Upper lobe of left lung (tissue), 6 donors: ENCODE results near the gene TASP1. TPM values are rescaled to one million over a fixed set of nuclear protein-coding genes. Genes with fewer than 3 reads are reported as not detected.

Experiments
- ATAC-seq, 2 donors: fragments of 200-7000 bp; cut with Tn5 transposase; one replicate each; pipeline ENCODE4 v1.9.1; 2022; ENCODE audit warnings: mild to moderate bottlenecking in 2 of 2, moderate library complexity in 2 of 2; ENCODE audit not compliant: low FRiP score in 2 of 2
- DNase-seq, 2 donors: peaks; one replicate each; pipeline ENCODE4 v3.0.0-alpha.2; 2019 to 2020
- H3K27ac ChIP-seq, 4 donors: fragments of 200-600 bp; sonication (generic); one replicate each; pipeline ENCODE4 v1.5.1; 2016 to 2019
- H3K27me3 ChIP-seq, 4 donors: fragments of 200-600 bp; sonication (generic); one replicate each; pipeline ENCODE4 v1.5.1; 2017 to 2019
- H3K36me3 ChIP-seq, 4 donors: fragments of 200-600 bp; sonication (generic); one replicate each; pipeline ENCODE4 v1.5.1; 2016 to 2019
- H3K4me1 ChIP-seq, 4 donors: fragments of 200-600 bp; sonication (generic); one replicate each; pipeline ENCODE4 v1.5.1; 2018 to 2019
- H3K4me3 ChIP-seq, 4 donors: fragments of 200-600 bp; sonication (generic); one replicate each; pipeline ENCODE4 v1.5.1; 2017 to 2019; ENCODE audit warnings: mild to moderate bottlenecking in 2 of 4, moderate library complexity in 1 of 4
- H3K9me3 ChIP-seq, 4 donors: fragments of 200-600 bp; sonication (generic); one replicate each; pipeline ENCODE4 v1.5.1; 2018 to 2019
- EP300 ChIP-seq, 4 donors: sonication (generic); formaldehyde crosslinking; IDR thresholded peaks; one replicate each; pipeline ENCODE4 v1.5.1; 2017; ENCODE audit warnings: antibody characterized with exemption in 4 of 4, control low read depth in 2 of 4
- POLR2A ChIP-seq, 4 donors: fragments of 450-650 bp; IDR thresholded peaks; one replicate each; pipeline ENCODE4 v1.5.1; 2016 to 2017; ENCODE audit warnings: antibody characterized with exemption in 4 of 4, mild to moderate bottlenecking in 2 of 4
- POLR2AphosphoS5 ChIP-seq, 2 donors: sonication (generic); formaldehyde crosslinking; IDR thresholded peaks; one replicate each; pipeline ENCODE4 v1.5.1; 2017; ENCODE audit warnings: antibody characterized with exemption in 2 of 2
- WGBS, 2 donors: methylation state at CpG; one replicate each; pipeline ENCODE4 v1.1.5; 2017 to 2018; 5-methylcytosine and 5-hydroxymethylcytosine counted together
- total RNA-seq, 6 donors: library from RNA; depleted of rRNA in 4 of 6; stranded (reverse); fragments of >200 nt in 4 of 6; gene quantifications; one replicate each; pipeline versions ENCODE4 v1.1.0 to v1.2.1, GENCODE V29; 2016 to 2021
- TF ChIP-seq, protein P1 (sequence below), 6 experiments: fragments of 450-650 bp in 4 of 6; fragments of 200-600 bp in 2 of 6; sonication (generic) in 2 of 6; IDR thresholded peaks; one replicate each; pipeline ENCODE4 v1.5.1; 2016 to 2019; ENCODE audit warnings: antibody characterized with exemption in 6 of 6
- donor health status: DM: no; HTN: no; CAD: no; lungs with moderate emphysema.
- donor health status: DM: no; HTN: yes; CAD: no; lungs with severe emphysema.

Gene TASP1
- total RNA-seq, 6 donors from 2014 or later, result 12.4 to 21.1 (median 14.0) TPM

DNA sequence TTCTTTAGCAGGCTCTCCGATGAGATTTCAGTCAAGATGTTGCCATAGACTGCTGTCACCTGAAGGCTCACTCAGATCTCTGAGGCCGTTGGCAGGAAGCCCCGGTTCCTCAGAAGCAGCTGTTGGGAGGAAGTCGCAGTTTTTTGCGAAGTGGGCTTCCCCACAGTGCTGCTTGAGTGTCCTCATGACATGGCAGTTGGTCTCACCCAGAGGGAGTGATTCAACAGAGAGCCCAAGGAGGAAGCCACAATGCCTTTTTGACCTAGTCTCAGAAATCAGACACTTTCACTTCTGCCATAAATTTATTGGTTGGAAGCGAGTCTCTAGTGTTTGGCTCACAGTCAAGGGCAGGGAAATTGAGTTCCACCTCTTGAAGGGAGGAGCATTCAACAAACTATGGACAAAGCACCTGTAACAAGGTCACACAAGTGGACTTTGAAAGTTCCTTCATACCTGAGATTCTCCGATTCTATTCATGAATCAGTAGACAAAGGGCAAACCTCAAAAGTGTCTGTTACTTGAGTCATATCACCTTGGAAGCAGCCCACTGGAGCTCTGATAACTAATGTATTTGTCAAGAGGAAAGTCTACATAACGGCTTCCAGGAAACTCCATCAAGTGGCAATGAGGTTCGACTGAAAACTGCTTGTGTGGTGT is 208.3 kb downstream of the TASP1 start:
- Histone ChIP-seq H3K9me3 (no peaks in the 10 kb centered on the region), H3K4me1 (peaks cover 0 to 2% (median 0%) of the 10 kb centered on the region in 4 donors), H3K4me3 (no peak overlapping the region), H3K36me3 (peaks cover 0 to 9% (median 0%) of the 10 kb centered on the region in 4 donors), H3K27ac (no peak overlapping the region), H3K27me3 (no peaks in the 10 kb centered on the region)
- 72 to 85% methylated on average over 9 of the region's 9 CpGs for WGBS, 2 donors
- DNase-seq, result peak in 1 of 2 donors; percentile 21
- TF ChIP-seq EP300 (IDR thresholded peaks at IDR 0.05) (no peak), POLR2A (IDR thresholded peaks at IDR 0.05) (no peak), POLR2AphosphoS5 (IDR thresholded peaks at IDR 0.05) (no peak)
- TF ChIP-seq, protein P1, sequence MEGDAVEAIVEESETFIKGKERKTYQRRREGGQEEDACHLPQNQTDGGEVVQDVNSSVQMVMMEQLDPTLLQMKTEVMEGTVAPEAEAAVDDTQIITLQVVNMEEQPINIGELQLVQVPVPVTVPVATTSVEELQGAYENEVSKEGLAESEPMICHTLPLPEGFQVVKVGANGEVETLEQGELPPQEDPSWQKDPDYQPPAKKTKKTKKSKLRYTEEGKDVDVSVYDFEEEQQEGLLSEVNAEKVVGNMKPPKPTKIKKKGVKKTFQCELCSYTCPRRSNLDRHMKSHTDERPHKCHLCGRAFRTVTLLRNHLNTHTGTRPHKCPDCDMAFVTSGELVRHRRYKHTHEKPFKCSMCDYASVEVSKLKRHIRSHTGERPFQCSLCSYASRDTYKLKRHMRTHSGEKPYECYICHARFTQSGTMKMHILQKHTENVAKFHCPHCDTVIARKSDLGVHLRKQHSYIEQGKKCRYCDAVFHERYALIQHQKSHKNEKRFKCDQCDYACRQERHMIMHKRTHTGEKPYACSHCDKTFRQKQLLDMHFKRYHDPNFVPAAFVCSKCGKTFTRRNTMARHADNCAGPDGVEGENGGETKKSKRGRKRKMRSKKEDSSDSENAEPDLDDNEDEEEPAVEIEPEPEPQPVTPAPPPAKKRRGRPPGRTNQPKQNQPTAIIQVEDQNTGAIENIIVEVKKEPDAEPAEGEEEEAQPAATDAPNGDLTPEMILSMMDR (IDR thresholded peaks at IDR 0.05), result no peak
- no peak for ATAC-seq

DNA sequence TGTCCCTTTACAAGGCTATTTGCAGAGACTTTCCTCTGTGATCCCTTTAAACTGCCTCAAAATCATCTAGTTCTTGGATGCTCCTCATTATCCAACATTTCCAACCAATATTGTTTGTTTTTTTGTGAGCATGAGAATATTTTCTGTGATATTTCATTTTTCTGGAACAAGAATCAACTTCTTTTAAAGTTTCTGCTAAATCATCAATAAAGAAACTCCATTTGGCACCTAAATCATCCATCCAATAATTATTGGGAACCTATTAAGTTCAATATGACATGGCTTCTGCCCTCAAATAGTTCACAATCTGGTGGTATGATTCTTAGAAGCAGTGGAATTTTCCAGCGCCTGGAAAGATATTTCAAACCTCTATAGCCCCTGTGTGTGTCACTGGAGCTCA is 210.0 kb downstream of the TASP1 start:
- H3K27ac ChIP-seq, result no peak overlapping the region
- TF ChIP-seq EP300 (IDR thresholded peaks at IDR 0.05) (no peak), POLR2A (IDR thresholded peaks at IDR 0.05) (no peak), POLR2AphosphoS5 (IDR thresholded peaks at IDR 0.05) (no peak)
- TF ChIP-seq, protein P1 (IDR thresholded peaks at IDR 0.05), result no peak
- no peaks in the 10 kb centered on the region for H3K9me3 ChIP-seq
- H3K4me1 ChIP-seq, result peaks cover 0 to 5% (median 2%) of the 10 kb centered on the region in 4 donors
- DNase-seq (no peak), ATAC-seq (no peak)
- no peak overlapping the region for H3K4me3 ChIP-seq
- 100% methylated on average over 1 of the region's 1 CpG for WGBS, 2 donors
- H3K36me3 ChIP-seq, result peaks cover 0 to 5% (median 0%) of the 10 kb centered on the region in 4 donors
- H3K27me3 ChIP-seq, result no peaks in the 10 kb centered on the region

DNA sequence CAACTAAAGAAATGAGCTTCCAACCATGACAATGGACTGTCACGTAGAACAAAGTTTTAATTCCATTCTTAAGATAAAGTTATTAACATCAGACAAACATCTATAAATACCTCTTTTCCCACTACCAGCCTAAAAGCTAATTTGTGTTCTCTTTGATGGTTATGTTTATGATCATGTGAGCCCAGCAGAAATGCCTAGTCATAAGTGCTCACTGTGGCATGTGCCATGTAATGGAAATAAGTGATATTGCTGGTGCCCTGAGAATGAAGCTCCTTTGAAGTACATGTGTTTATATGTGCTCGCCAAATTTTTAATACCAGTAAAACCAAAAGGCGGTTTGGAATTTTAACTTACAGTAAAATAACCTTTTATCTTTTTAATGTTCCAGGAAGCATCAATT is 211.9 kb downstream of the TASP1 start:
- no peak for ATAC-seq
- no peaks in the 10 kb centered on the region for H3K9me3 ChIP-seq
- no peak for DNase-seq
- TF ChIP-seq EP300 (IDR thresholded peaks at IDR 0.05), result no peak
- no peak for TF ChIP-seq POLR2A (IDR thresholded peaks at IDR 0.05)
- TF ChIP-seq, protein P1 (IDR thresholded peaks at IDR 0.05), result no peak
- no peak for TF ChIP-seq POLR2AphosphoS5 (IDR thresholded peaks at IDR 0.05)
- no peak overlapping the region for H3K27ac ChIP-seq
- H3K27me3 ChIP-seq, result no peaks in the 10 kb centered on the region
- WGBS, 2 donors, result 81 to 85% methylated on average over 3 of the region's 3 CpGs
- no peak overlapping the region for H3K4me3 ChIP-seq
- H3K36me3 ChIP-seq, result no peaks in the 10 kb centered on the region
- peaks cover 0 to 5% (median 2%) of the 10 kb centered on the region in 4 donors for H3K4me1 ChIP-seq

DNA sequence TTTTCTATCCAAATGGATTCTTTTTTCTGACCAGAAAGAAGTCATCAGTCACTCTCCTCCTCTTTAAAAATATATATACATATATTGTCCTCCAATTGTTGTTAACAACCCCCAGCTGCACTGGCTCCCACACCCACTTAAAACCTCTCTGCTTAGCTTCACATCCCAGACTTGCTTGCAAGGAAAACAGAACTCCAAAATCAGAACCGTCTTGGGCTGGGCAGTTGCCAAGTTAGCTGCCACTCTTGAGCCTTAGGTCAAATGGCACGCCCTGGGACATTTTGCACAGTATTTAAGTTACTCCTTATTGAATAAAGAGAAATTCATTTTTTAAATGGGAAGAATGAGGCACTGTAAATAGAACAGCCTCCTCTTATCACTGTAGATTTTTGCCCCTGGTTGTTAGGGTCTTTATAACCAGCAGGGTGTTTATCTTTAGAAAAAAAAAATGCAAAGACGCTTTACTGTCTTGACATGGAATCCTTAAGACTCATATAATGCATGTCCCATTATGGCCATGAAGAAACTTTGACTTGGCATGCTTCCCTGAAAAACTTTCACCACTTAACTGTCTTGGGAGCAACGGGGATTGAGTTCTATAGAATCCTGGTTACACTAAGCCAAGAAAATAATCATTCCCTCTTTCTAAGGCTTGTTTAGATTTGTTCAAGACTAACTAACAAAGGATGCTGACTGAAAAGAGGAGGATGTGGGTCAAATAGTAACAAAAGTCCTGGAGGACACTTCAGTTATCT is 213.2 kb downstream of the TASP1 start:
- H3K27me3 ChIP-seq, result no peaks in the 10 kb centered on the region
- H3K4me1 ChIP-seq, result peaks cover 0 to 5% (median 2%) of the 10 kb centered on the region in 4 donors
- DNase-seq (no peak), ATAC-seq (no peak)
- no peak overlapping the region for H3K27ac ChIP-seq
- TF ChIP-seq, protein P1 (IDR thresholded peaks at IDR 0.05), result no peak
- TF ChIP-seq POLR2AphosphoS5 (IDR thresholded peaks at IDR 0.05) (no peak), EP300 (IDR thresholded peaks at IDR 0.05) (no peak), POLR2A (IDR thresholded peaks at IDR 0.05) (no peak)
- H3K4me3 ChIP-seq, result no peak overlapping the region
- no peaks in the 10 kb centered on the region for H3K36me3 ChIP-seq
- WGBS, 2 donors, result 49 to 52% methylated on average over 4 of the region's 4 CpGs
- no peaks in the 10 kb centered on the region for H3K9me3 ChIP-seq
